TTC549 (cell line): ENCODE data around the gene BAZ1B.
"Not testable (repeated sequence)": the region's sequence is repeated elsewhere in the genome, so short reads cannot be mapped to it uniquely, and the experiment has no call there.

Experiments
- FAIRE-seq: peaks from 2 replicates; lab custom pipeline; 2012; peaks lifted over from hg19 to GRCh38; lab: Jason Lieb, UNC

Gene BAZ1B

DNA sequence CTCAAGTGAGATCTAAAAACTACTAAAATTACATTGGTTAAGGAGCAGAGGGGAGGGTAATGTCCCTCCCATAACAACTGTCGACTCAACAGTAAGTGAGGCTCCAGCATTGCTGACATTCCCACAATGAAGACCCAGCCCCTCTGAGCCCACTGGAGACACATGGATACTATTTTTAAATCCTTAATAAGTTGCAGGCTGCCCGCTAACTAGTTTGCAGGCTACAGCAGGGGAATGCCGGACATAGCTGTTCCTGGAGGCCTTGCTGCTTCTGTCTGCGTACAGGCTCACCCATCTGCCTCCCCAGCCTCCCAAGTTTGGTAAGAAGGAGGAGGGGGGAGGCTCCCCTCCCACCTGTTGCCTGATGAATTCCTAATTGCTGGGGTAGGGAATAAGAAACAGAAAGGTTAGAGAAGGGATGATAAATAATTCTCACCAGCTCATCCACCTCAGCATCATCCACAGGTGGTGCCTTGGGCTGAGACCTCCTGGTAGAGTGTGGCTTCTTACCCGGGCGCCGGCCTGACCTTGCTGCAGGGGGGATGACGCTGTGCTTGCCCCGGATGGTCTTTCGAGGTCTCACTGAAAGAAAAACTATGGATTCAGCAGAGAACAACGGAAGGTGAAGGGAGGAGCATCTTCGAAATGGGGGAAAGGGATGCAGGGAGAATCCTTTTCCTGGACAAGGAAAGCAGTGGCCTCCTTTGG lies 78.4 kb downstream of the BAZ1B start:
- no peak for FAIRE-seq

DNA sequence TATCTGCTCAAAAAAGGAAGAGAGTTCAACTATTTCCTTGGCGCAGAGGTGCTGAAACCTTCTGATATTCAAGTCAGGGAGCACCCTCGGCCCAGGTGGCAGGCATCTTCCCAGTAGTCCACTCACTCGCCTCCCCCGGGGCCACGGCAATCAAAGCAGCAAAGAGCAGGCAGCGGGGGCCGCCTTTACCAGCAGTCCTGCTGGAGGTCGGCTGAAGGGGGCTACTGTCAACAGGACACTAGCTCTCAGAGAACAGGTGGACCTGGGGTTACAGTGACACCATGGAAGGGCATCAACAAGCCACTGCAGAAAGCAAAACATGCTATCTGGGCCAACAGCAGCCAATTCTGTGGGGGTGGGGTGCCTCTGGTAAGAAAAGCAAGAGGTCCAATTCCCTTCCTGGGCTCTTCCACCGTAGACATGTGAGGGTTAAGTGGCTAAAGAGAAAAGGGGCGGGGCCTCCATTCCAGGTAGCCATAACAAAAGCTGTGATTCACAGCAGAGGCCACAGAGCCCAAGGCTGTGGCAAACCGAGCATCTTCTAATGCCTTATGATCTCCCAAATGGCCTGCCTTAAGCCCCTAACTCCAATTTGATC lies 79.1 kb downstream of the BAZ1B start:
- no peak for FAIRE-seq

DNA sequence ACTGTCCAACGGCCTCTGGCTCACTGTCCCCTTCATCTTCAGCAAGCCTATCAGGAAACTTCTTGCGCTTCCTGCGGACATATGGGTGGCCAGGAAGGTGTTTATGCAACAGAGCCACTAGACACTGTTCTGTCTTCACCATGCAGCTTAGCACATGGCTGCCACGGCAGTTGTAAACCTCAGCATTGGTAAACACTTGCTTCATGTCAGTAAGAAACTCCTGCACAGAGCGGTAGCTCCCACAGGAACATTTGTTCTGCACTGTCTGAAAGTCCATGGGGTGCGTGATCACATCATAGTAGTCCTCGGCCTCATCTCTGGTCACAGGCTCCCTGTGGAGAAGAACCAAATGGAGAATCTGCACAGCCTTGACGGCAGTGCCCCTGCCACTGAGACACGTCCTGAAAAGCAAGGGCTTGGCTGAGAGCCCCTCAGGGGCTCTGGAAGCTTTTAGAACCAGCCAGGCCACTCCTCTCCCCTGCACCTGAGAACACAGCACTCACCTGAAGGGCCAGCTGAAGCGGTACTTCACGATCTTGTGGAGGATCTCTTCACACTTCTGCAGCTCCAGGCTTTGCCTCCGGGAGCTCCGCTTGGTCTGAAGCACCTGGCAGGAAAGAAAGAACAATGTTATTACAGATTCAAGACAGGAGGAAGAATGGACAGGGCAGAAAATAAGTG lies 79.7 kb downstream of the BAZ1B start:
- no peak for FAIRE-seq

DNA sequence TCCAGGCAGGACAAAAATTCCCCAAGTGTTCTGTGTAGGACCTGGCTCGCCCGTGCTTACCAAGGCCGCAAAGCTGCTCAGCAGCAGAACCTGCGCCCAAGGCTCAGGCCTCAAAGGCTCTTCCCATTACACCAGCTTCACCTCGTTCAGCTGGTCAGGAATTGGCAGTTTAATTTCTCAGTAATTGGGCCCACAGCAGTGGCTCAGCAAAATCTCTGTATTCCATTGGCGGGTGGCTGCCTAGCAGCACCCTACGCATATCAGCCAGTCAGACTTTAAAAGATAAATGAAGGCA lies 82.7 kb downstream of the BAZ1B start:
- no peak for FAIRE-seq

DNA sequence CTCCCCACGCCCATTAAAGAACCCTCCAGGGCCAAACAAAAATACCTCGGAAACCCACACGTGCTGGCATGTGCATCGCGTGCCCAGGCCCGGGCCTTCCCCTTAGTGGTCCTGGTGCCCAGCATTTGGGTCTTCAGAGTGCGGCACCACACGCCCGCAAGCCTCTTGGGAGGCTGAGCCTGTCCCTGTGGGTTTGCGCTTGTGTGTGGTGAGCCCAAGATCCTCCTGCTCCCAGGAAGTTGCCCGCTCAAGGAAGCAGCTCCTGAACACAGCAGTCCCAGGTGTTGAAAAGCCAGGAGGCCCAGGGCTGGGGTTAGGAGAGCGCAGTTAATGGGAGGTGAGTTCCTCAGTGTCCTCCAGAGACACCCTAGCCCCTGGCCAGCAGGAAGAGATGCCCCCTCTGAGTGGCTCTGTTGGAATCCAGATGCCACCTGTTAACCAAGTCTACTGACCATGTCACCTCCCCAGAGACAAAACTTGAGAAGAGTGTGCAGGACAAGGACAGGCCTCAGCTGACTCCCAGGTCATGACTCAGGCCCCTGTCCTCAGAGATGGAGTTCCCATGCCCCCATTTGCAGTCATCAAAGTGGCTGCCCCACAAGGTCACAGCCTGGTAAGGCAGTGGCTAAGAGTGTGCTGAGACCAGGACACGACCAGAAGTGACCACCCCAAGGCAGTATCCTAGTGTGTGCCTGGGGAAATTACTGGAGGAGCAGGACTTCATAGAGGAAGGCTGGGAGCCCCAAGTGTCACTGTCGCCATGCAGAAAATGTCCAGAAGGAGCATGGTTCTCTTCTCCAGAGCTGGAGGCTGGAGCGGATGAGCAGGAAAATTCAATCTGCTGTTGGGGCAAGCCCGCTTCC lies 83.3 kb downstream of the BAZ1B start:
- FAIRE-seq: no peak

DNA sequence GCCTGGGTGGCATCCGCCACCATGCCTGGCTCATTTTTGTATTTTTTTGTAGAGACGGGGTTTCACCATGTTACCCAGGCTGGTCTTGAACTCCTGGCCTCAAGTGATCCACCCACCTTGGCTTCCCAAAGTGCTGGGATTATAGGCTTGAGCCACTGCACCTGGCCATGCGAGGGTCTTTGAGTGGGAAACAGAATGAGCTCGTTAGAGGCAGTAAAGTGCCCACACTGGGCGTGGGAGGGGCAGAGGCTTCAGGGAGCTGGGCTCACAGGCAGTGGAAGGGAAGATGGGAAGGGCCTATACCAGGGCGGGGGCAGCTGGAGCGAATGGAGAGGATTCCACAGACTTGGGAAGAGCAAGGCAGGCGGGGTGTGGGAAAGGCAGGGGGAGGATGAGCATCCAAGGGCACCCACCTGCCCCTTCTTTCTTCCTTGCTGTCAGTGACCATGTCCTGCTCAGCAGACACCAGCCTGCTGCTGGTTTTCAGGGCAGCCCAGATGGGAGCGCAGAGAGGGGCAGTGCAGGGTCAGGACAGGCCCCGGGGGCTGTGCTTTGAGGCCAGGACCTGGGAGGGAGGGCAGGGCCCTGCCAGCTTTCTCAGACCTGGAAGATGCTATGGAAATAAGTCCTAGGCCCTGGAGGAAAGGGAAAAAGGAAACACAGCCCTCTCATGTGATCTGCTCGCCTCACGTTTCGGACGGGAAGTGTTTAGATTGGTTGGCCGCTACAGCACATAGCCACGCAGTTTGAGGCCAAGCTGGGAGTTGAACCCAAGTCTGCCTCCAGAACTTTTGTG lies 84.3 kb downstream of the BAZ1B start:
- FAIRE-seq: no peak

DNA sequence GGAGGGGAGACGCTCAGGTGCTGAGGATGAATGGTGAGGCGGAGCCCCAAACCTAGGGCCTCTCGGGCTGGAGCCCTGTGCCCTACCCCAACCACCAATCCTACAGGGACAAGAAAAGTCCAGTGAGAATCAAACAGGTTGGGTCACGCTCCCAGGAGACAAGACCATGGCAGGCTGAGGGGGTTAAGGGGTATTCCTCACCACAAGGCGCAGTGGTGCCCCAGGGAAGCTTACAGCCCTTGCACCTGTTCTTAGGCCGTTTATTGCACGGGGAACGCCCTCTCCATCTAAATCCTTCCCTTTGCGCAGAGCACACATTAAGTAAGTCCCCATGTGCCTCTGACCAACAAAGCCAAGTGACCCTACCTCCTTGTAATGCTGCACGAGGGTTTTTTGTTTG lies 85.0 kb downstream of the BAZ1B start:
- no peak for FAIRE-seq

DNA sequence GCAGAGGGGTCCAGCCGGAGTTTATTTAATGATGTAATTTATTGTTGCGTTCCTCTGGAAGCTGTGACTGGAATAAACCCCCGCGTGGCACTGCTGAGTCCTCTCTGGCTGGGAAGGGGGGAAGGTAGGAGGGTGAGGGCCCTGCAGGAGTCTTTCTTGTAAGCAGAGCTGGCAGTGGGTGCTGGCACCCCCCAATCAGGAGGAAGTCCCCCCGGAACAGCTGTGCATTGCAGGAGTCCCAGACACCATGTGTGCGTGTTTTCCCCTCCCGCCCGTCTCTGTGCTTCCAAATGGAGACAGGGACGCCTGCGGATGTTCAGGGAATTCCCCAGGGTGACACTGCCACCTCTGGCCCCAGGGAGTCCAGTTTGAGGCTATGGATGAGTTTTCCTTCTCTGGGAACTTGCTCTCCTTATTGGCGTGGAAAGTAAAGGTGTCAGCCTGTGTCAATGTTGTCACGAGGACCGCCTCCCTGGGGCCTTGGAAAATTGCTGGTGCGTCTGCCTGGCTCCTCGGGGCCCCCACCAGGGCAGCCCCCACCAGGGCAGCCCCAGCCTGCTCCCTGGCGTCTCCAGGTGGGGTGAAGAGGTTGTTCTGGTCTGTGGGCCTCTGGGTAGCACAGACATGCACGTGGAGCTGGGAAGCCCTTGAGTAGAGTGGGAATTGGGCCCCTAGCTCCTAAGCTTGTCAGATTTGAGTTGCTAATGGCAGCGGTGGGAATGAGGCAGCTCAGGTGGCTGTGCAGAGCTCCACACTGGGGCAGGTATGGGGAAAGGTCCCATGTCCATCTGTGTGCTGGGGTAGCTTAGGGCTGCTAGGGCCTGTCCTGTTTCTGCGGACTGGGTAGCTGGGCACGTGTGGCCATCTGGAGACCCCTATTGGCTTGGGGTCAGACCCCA lies 85.8 kb downstream of the BAZ1B start:
- FAIRE-seq: no peak

DNA sequence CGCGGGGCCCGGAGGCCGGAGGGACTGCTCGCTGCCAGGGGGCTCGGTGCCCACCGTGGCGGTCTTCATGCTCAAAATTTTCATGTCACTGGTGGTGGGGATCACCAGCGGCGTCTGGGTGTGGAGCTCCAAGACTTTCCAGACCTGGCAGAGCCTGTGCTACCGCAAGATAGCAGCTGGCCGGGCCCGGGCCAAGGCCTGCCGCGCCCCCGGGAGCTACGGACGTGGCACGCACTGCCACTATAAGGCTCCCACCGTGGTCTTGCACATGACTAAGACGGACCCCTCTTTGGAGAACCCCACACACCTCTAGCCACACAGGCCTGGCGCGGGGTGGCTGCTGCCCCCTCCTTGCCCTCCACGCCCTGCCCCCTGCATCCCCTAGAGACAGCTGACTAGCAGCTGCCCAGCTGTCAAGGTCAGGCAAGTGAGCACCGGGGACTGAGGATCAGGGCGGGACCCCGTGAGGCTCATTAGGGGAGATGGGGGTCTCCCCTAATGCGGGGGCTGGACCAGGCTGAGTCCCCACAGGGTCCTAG lies 86.6 kb downstream of the BAZ1B start:
- no peak for FAIRE-seq

DNA sequence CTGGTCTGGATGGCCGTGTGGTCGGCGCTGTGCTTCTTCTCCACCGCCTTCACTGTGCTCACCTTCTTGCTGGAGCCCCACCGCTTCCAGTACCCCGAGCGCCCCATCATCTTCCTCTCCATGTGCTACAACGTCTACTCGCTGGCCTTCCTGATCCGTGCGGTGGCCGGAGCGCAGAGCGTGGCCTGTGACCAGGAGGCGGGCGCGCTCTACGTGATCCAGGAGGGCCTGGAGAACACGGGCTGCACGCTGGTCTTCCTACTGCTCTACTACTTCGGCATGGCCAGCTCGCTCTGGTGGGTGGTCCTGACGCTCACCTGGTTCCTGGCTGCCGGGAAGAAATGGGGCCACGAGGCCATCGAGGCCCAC lies 87.4 kb downstream of the BAZ1B start:
- no peak for FAIRE-seq

DNA sequence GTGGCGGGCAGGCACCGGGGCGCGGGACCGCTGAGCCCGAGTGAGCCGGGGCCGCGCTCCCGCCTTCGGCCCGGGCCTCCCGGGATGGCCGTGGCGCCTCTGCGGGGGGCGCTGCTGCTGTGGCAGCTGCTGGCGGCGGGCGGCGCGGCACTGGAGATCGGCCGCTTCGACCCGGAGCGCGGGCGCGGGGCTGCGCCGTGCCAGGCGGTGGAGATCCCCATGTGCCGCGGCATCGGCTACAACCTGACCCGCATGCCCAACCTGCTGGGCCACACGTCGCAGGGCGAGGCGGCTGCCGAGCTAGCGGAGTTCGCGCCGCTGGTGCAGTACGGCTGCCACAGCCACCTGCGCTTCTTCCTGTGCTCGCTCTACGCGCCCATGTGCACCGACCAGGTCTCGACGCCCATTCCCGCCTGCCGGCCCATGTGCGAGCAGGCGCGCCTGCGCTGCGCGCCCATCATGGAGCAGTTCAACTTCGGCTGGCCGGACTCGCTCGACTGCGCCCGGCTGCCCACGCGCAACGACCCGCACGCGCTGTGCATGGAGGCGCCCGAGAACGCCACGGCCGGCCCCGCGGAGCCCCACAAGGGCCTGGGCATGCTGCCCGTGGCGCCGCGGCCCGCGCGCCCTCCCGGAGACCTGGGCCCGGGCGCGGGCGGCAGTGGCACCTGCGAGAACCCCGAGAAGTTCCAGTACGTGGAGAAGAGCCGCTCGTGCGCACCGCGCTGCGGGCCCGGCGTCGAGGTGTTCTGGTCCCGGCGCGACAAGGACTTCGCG lies 88.0 kb downstream of the BAZ1B start:
- FAIRE-seq: no peak

DNA sequence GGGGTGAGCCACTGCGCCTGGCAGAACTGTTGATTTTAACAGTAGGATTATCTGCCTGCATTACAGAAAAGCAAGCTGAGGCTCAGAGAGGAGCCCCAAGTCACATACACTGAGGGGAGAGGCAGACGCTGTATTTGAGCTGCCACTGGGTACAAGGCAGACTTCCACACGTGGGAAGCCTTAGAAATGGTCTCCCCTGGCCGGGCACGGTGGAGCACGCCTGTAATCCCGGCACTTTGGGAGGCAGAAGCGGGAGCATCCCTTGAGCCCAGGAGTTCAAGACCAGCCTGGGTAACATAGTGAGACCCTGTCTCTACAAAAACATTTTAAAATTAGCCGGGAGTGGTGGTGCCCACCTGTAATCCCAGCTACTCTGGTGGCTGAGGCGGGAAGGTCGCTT lies 89.4 kb downstream of the BAZ1B start:
- FAIRE-seq: no peak

DNA sequence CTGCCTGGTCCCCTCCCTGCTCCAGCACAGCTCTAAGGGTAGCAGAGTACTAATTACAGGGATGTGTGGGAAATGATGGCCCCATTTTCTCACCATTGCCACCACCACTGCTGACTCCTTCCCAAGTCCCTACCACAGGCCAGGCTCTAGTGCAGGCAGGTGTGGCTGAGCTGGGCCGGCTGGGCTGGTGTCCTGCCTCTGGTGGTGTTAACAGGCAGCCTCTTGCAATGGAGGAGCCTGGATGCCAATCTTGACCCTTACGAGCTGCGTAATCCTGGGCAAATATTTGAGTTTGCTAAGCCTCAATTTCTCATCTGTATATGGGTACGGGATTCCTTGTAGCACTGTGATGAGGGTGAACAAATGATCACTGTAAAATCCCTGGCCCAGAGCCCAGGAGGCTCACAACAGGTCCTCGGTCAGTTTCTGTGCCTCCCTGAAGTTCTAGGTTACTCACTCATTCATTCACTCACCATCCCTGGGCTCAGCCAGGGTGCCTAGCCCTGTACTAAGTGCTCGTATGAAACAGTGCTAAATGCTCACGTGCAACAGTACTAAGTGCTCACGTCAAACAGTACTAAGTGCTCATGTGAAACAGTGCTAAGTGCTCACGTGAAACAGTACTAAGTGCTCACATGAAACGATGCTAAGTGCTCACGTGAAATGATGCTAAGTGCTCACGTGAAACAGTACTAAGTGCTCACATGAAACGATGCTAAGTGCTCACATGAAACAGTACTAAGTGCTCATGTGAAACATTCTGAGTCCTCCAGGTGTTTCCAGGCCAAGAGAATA lies 90.9 kb downstream of the BAZ1B start:
- no peak for FAIRE-seq

DNA sequence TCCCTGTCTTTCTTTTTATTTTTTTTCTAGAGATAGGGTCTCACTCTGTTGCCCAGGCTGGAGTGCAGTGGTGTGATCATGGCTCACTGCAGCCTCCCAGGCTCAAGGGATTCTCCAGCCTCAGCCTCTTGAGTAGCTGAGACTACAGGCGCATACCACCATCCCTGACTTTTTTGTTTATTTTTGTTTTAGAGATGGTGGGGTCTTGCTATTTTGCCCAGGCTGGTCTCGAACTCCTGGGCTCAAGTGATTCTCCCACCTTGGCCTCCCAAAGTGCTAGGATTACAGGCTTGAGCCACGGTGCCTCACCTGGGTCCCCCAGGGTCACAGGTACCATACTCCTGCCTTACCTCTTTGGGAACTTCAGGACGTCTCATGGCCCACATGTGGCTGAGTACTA lies 91.6 kb downstream of the BAZ1B start:
- not testable (repeated sequence) for FAIRE-seq

DNA sequence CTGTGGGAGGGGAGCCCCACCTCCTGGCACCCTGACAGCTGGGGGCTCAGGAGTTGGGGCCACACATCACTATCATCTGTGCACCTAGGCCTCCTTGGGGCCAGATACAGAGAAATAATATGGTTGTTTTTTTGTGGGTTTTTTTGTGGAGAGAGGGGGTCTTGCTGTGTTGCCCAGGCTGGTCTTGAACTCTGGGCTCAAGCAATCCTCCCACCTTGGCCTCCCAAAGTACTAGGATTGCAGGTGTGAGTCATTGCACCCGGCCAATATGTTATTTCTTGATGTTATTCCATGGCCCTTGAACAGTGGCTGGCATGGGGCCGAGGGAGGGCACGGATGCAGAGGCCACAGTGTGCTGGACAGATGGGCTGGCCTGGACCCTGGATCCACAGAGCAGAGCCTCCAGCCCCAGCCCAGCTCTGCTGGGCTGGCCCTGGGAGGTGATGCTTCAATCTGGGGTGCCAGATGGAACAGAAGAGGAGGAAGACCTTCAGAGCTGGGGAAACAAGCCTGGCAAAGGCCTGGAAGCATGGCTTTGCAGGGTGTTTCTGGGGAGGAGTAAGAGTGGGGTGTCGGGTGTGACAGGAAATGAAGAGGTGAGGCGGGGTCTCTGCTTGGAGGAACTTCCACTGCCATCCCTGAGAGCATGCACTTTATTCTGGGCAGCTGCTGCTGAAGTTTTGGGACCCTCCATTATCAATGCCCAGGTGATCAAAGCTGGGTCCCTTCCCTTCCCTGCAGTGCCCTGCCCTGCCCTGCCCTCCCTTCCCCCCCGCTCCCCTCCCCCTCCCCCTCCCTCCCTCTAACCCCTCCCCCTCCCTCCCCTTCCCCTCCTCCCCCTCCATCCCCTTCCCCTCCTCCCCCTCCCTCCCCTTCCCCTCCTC lies 92.2 kb downstream of the BAZ1B start:
- FAIRE-seq: no peak

DNA sequence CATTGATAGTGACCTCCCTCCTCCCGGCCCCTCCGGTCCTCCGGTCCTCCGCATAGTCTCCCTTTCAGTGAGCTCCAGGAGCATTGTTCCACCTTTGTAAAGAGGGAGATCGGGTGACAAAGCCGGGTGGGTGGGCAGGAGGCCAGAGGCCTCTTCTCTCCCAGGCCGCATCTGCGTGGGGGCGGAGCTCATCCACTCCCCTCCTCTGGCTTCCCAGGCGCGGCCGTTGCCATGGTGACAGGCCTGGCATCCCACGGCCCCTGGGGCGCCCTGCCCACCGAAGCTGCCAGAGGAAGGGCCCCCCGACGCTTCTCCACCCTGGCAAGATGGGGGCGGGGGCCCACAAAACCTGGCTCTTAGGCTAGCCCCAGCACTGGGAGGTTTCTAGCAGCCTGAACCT lies 92.9 kb downstream of the BAZ1B start:
- no peak for FAIRE-seq

DNA sequence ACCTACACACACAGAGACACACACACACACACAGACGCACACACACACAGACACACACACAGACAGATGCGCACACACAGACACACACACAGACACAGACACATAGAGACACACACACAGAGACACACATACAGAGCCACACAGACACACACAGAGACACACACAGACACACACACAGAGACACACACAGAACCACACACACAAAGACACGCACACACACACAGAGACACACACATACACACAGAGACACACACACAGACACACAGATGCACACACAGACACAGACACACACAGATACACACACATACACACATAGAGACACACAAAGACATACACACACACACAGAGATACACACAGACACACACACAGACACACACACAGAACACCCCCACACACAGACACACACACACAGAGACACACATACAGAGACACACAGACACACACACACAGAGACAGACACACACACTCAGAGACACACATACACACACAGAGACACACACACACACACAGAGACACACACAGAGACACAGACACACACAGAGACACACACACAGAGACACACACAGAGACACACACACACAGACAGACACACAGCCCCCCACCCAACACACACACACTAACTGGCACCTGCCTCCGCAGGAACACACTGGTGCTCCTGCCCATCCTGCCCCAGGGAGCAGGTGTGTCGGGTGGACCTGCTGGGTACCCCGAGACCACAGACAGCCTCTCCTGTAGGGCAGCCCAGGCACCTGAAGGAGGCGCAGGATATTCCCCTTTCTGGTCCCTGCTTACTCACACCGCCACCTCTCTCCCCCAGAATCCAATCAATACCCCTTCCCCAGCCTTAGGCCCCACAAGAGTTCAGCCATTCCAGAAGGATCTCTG lies 93.9 kb downstream of the BAZ1B start:
- no peak for FAIRE-seq
